Measurements from ENCODE around the gene RPS14. TPM values are rescaled to one million over a fixed set of nuclear protein-coding genes. Genes with fewer than 3 reads are reported as not detected.

Gene RPS14
- polyA plus RNA-seq, 1 of the 3 experiments (the other 2 are of a cell fraction): 10,227 TPM

DNA sequence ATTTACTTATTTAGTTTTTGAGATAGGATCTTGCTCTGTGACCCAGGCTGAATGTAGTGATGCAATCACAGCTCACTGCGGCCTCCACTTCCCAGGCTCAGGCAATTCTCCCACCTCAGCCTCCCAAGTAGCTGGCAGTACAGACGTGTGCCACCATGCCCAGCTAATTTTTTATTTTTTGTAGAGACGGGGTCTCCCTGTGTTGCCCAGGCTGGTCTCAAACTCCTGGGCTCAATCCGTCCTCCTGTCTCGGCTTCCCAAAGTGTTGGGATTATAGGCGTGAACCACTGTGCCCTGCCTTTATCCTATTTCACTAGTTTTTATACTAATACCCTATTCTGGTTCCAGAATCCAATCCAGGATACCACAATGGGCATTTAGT lies 6.8 kb downstream of the RPS14 start:
- POLR2A ChIA-PET: interaction anchor here (0.7 to 0.9 kb wide), 2 partner anchors 18 to 30 kb away, joined by 3 to 4 read pairs; partner anchors contain the start of gene CD74
- CTCF ChIA-PET: interaction anchor here (0.9 to 2.4 kb wide), 4 partner anchors 8 to 265 kb away, joined by 3 to 6 read pairs (median 4); no protein-coding TSS in a partner anchor

DNA sequence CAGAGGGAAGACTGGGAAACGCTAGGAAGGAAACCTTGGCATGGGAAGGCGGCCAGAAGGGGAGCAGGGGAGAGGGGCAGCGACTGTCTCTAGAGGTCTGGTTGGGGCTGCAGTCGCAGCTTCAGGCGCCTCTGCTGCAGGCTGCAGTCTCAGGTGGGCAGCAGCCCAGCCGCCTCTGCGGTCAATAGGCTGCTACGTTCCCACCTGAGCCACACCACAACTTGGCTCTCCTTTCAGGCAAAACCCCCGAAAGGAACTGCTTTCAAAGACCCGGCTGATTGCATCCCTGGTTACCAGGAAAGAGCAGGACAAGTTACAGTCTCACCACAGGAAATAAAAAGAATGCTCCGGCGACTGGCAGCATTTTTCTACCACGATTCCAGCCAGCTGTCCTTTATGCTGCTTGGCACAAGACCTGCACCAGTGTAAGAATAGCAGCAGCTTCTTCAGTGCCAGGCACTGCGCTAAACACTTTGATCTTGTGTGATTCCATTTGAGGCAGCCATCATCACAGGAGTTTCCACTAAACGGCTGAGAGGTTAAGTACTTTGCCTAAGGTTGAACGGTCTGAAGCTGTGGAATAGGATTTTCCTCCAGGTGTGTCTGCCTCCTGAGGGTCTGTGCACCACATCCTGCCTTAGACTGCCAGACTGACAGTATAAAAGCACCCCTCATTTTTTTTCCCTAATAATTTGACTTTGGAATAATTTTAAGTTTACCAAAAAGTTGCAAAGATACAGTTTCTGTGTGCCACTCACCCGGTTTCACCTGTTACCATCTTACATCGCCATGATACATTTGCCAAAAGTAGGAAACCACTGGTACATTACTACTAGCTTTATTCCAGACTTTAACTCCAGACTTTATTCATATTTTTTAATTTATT lies 7.5 kb downstream of the RPS14 start:
- Histone ChIP-seq H3K4me1 (ENCODE audit: control insufficient read depth in 1 of 2, insufficient read depth in 2 of 2, low read depth in 1 of 2, low read length in 1 of 2) (peaks cover 6 to 9% of the 10 kb centered on the region in 2 experiments; a peak in 2 of 4 replicates), H3K36me3 (replicated peaks in 1 of 2; ENCODE audit: control insufficient read depth in 1 of 2, insufficient read depth in 2 of 2, low read length in 1 of 2) (peaks cover 38 to 39% of the 10 kb centered on the region in 2 experiments), H3K4me2 (no peak overlapping the region), H3K27ac (ENCODE audit: low read depth in 2 of 2, low read length in 1 of 2) (no peak overlapping the region; a peak in 2 of 4 replicates), H3K4me3 (ENCODE audit: low read depth in 2 of 2, low read length in 1 of 2) (no peak overlapping the region), H2AFZ (ENCODE audit: low read depth) (no peak overlapping the region), H3K9me3 (no peaks in the 10 kb centered on the region), H3F3A (replicated peaks; ENCODE audit: insufficient read depth) (peaks cover 61% of the 10 kb centered on the region), H3K9ac (no peak overlapping the region), H4K20me1 (ENCODE audit: insufficient read depth) (peaks cover 49% of the 10 kb centered on the region), H3K9me2 (no peaks in the 10 kb centered on the region), H3K27me3 (ENCODE audit: insufficient read depth) (no peaks in the 10 kb centered on the region), H3K79me2 (ENCODE audit: insufficient read depth) (peaks cover 20% of the 10 kb centered on the region; the same call in 1 of the 2 replicates)
- 67% methylated on average over 12 of the region's 18 CpGs for WGBS (ENCODE audit: low lambda C conversion rate)
- CTCF ChIA-PET: interaction anchor here (1.2 to 2.8 kb wide), 4 partner anchors 9 to 224 kb away, joined by 4 to 8 read pairs (median 6); no protein-coding TSS in a partner anchor
- DNase-seq: no peak
- no peak for TF ChIP-seq YY1 (IDR thresholded peaks at IDR 0.05; ENCODE audit: low read depth)
- TF ChIP-seq ELF1 (IDR thresholded peaks at IDR 0.05): no peak
- no peak for TF ChIP-seq MEF2A (IDR thresholded peaks at IDR 0.05; ENCODE audit: borderline replicate concordance, low read depth)
- TF ChIP-seq, protein P1, sequence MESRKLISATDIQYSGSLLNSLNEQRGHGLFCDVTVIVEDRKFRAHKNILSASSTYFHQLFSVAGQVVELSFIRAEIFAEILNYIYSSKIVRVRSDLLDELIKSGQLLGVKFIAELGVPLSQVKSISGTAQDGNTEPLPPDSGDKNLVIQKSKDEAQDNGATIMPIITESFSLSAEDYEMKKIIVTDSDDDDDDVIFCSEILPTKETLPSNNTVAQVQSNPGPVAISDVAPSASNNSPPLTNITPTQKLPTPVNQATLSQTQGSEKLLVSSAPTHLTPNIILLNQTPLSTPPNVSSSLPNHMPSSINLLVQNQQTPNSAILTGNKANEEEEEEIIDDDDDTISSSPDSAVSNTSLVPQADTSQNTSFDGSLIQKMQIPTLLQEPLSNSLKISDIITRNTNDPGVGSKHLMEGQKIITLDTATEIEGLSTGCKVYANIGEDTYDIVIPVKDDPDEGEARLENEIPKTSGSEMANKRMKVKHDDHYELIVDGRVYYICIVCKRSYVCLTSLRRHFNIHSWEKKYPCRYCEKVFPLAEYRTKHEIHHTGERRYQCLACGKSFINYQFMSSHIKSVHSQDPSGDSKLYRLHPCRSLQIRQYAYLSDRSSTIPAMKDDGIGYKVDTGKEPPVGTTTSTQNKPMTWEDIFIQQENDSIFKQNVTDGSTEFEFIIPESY (IDR thresholded peaks at IDR 0.05; ENCODE audit: borderline replicate concordance, low read depth): no peak
- no peak for TF ChIP-seq RXRA (IDR thresholded peaks at IDR 0.05; ENCODE audit: borderline replicate concordance, low read depth)
- TF ChIP-seq MXI1 (IDR thresholded peaks at IDR 0.05; ENCODE audit: low read depth, low read length): no peak
- TF ChIP-seq TAF1 (IDR thresholded peaks at IDR 0.05; ENCODE audit: borderline replicate concordance, low read depth, low read length): no peak
- TF ChIP-seq, protein P2, sequence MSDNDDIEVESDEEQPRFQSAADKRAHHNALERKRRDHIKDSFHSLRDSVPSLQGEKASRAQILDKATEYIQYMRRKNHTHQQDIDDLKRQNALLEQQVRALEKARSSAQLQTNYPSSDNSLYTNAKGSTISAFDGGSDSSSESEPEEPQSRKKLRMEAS (IDR thresholded peaks at IDR 0.05; ENCODE audit: low read depth): no peak
- TF ChIP-seq EZH2phosphoT487 (IDR thresholded peaks at IDR 0.05; ENCODE audit: borderline replicate concordance, low read depth): no peak
- no peak for TF ChIP-seq NRF1 (IDR thresholded peaks at IDR 0.05; ENCODE audit: low read depth, low read length)
- TF ChIP-seq, protein P3, sequence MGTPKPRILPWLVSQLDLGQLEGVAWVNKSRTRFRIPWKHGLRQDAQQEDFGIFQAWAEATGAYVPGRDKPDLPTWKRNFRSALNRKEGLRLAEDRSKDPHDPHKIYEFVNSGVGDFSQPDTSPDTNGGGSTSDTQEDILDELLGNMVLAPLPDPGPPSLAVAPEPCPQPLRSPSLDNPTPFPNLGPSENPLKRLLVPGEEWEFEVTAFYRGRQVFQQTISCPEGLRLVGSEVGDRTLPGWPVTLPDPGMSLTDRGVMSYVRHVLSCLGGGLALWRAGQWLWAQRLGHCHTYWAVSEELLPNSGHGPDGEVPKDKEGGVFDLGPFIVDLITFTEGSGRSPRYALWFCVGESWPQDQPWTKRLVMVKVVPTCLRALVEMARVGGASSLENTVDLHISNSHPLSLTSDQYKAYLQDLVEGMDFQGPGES (IDR thresholded peaks at IDR 0.05; ENCODE audit: low read depth, low read length): no peak
- TF ChIP-seq GATA2 (CRISPR knock-in tag; IDR thresholded peaks at IDR 0.05): no peak
- POLR2A ChIA-PET: interaction anchor here (0.7 to 0.9 kb wide), 2 partner anchors 19 to 29 kb away, joined by 3 to 4 read pairs; partner anchors contain the start of gene CD74

More for the DNA sequence above, 6.8 kb downstream of the RPS14 start:
- peaks cover 26% of the 10 kb centered on the region for H3K79me2 ChIP-seq (ENCODE audit: insufficient read depth)
- DNase-seq: no peak
- peaks cover 55% of the 10 kb centered on the region for H4K20me1 ChIP-seq (ENCODE audit: insufficient read depth)
- H2AFZ ChIP-seq (ENCODE audit: low read depth): no peak overlapping the region
- H3K27me3 ChIP-seq (ENCODE audit: insufficient read depth): no peaks in the 10 kb centered on the region
- peaks cover 45 to 46% of the 10 kb centered on the region in 2 experiments for H3K36me3 ChIP-seq (replicated peaks in 1 of 2; ENCODE audit: control insufficient read depth in 1 of 2, insufficient read depth in 2 of 2, low read length in 1 of 2)
- 89% methylated on average over 6 of the region's 6 CpGs for WGBS (ENCODE audit: low lambda C conversion rate)
- no peak overlapping the region for H3K4me2 ChIP-seq
- H3K4me3 ChIP-seq (ENCODE audit: low read depth in 2 of 2, low read length in 1 of 2): no peak overlapping the region
- peaks cover 12 to 13% of the 10 kb centered on the region in 2 experiments; a peak in 3 of 4 replicates for H3K4me1 ChIP-seq (ENCODE audit: control insufficient read depth in 1 of 2, insufficient read depth in 2 of 2, low read depth in 1 of 2, low read length in 1 of 2)
- no peaks in the 10 kb centered on the region for H3K9me2 ChIP-seq
- no peaks in the 10 kb centered on the region for H3K9me3 ChIP-seq
- H3K27ac ChIP-seq (ENCODE audit: low read depth in 2 of 2, low read length in 1 of 2): no peak overlapping the region
- peaks cover 64% of the 10 kb centered on the region for H3F3A ChIP-seq (replicated peaks; ENCODE audit: insufficient read depth)
- no peak overlapping the region for H3K9ac ChIP-seq
- no peak for TF ChIP-seq GATA2 (CRISPR knock-in tag; IDR thresholded peaks at IDR 0.05)
- TF ChIP-seq, protein P4, sequence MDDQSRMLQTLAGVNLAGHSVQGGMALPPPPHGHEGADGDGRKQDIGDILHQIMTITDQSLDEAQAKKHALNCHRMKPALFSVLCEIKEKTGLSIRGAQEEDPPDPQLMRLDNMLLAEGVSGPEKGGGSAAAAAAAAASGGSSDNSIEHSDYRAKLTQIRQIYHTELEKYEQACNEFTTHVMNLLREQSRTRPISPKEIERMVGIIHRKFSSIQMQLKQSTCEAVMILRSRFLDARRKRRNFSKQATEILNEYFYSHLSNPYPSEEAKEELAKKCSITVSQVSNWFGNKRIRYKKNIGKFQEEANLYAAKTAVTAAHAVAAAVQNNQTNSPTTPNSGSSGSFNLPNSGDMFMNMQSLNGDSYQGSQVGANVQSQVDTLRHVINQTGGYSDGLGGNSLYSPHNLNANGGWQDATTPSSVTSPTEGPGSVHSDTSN (IDR thresholded peaks at IDR 0.05): 0 out of 2 replicates have a peak, but pooled peaks have one; percentile 11
- TF ChIP-seq POLR2AphosphoS5 (IDR thresholded peaks at IDR 0.05; ENCODE audit: low read depth, low read length): peak; percentile 44; the same call in 1 of the 2 replicates
- TF ChIP-seq EZH2phosphoT487 (IDR thresholded peaks at IDR 0.05; ENCODE audit: borderline replicate concordance, low read depth): no peak
- TF ChIP-seq GABPA (IDR thresholded peaks at IDR 0.05; ENCODE audit: low read depth): no peak
- no peak for TF ChIP-seq CHD2 (IDR thresholded peaks at IDR 0.05; ENCODE audit: low read length, partially characterized antibody)
- TF ChIP-seq, protein P3 (IDR thresholded peaks at IDR 0.05; ENCODE audit: low read depth, low read length): no peak

All from SK-N-SH (cell line).